K562 treated with DMSO at 1 percent for 12 hours (cell line): Measurements from ENCODE around the gene PDCD7. TPM values are rescaled to one million over a fixed set of nuclear protein-coding genes. Genes with fewer than 3 reads are reported as not detected.

Source experiments
- total RNA-seq: library from RNA; unstranded; fragments of 300-600 nt; gene quantifications from 2 replicates; pipeline ENCODE4 v1.2.3, GENCODE V29; 2022; ENCODE audit not compliant: insufficient read depth

The PDCD7 gene
- total RNA-seq: 24.1 and 42.2 TPM in 2 replicates

GRCh38 chr15:65133548-65134200 lies at the start of gene PDCD7:
Gene PDCD7 (minus strand): TSS chr15:65133808. CDS start chr15:65133781, 27 bp downstream.

GRCh38 chr15:65115086-65115485 lies 18.5 kb downstream of the PDCD7 start, which contains the start of gene UBAP1L:
Gene UBAP1L (minus strand): TSS chr15:65115200. CDS start chr15:65106215, 8,985 bp downstream.

GRCh38 chr15:65076486-65077290 lies 56.9 kb downstream of the PDCD7 start, which contains the start of gene KBTBD13:
Gene KBTBD13 (plus strand): TSS chr15:65076746. CDS start chr15:65076816, 70 bp downstream.

GRCh38 chr15:65067645-65068402 lies 65.8 kb downstream of the PDCD7 start, which contains the start of gene RASL12:
Gene RASL12 (minus strand): TSS chr15:65067991. CDS start chr15:65067835, 156 bp downstream.

Other genes with a start within 250 kb of the PDCD7 start
- gene ANKDD1A, start 221.9 kb downstream of the PDCD7 start, total RNA-seq: 1.00 TPM in 1 of 2 replicates, not detected in the other
- 67.4 and 100 TPM in 2 replicates for gene SPG21, start 143.9 kb downstream of the PDCD7 start, total RNA-seq
- 8.3 and 14.3 TPM in 2 replicates for gene MTFMT, start 104.2 kb downstream of the PDCD7 start, total RNA-seq
- gene SLC51B, start 88.4 kb downstream of the PDCD7 start, total RNA-seq: not detected in 2 replicates
- not detected in 2 replicates for gene RASL12, start 65.8 kb downstream of the PDCD7 start, total RNA-seq
- gene KBTBD13, start 57.1 kb downstream of the PDCD7 start, total RNA-seq: not detected in 2 replicates
- gene UBAP1L, start 18.6 kb downstream of the PDCD7 start, total RNA-seq: 0.81 and 1.6 TPM in 2 replicates
- gene CLPX, start 51.5 kb upstream of the PDCD7 start, total RNA-seq: 13.3 and 43.4 TPM in 2 replicates
- gene CILP, start 77.7 kb upstream of the PDCD7 start, total RNA-seq: not detected in 2 replicates
- gene PARP16, start 153.1 kb upstream of the PDCD7 start, total RNA-seq: 11.2 and 21.3 TPM in 2 replicates
- gene RNU5A-1, start 162.2 kb upstream of the PDCD7 start, total RNA-seq: not detected in 2 replicates
- gene RNU5B-1, start 170.9 kb upstream of the PDCD7 start, total RNA-seq: not detected in 2 replicates
- gene IGDCC3, start 244.2 kb upstream of the PDCD7 start, total RNA-seq: not detected in 2 replicates